Gastroesophageal sphincter (tissue), 3 donors: ENCODE data around the gene LCT.

ENCODE experiments used
- CTCF ChIP-seq, 4 experiments: fragments of 200-600 bp in 2 of 4; fragments of 450-650 bp in 2 of 4; sonication (generic) in 1 of 4; IDR thresholded peaks; one replicate each; pipeline ENCODE4 v1.5.1; 2017 to 2019; ENCODE audit warnings: antibody characterized with exemption in 4 of 4, mild to moderate bottlenecking in 2 of 4, moderate library complexity in 2 of 4
- EP300 ChIP-seq: sonication (generic); formaldehyde crosslinking; IDR thresholded peaks from one replicate; pipeline ENCODE4 v1.6.1; 2017; ENCODE audit warnings: antibody characterized with exemption, mild to moderate bottlenecking
- POLR2A ChIP-seq, 2 donors: fragments of 450-650 bp; IDR thresholded peaks; one replicate each; pipeline ENCODE4 v1.6.1; 2017; ENCODE audit warnings: antibody characterized with exemption in 2 of 2, mild to moderate bottlenecking in 2 of 2, moderate library complexity in 1 of 2
- POLR2AphosphoS5 ChIP-seq: sonication (generic); formaldehyde crosslinking; IDR thresholded peaks from one replicate; pipeline ENCODE4 v1.6.1; 2017; ENCODE audit warnings: antibody characterized with exemption

DNA sequence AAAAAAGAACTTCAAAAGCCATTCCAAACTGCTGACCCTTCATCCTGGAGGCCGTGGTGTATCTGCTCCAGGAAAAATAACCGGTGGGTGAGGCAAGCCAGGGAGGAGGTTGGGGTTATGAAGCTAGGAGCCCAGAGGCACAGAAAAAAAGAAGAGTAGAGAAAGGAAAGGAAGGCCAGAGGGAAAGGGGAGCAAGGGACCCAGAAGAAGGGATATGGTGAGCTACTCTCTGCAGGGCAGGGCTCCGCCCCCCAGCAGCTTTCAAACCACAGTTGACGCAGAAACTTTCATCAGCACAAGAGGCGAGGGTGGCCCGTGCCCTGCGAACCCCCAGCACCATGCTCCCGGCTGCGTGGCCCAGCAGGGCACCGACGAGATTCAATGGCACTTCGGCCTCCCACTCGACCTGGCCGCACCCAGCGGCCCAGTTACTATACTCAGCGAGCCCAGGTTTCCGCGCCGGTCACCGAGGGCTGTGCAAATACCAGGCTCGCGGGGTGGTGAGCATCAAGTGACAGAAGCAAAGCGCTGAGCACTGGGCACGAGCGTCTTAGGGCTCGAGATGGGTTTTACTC, 38.6 kb upstream of the LCT start:
- no peak for TF ChIP-seq EP300
- TF ChIP-seq CTCF (IDR thresholded peaks at IDR 0.05): no peak
- no peak for TF ChIP-seq POLR2AphosphoS5
- TF ChIP-seq POLR2A (IDR thresholded peaks at IDR 0.05): no peak
